Measurements from ENCODE around the gene PLCD3. TPM values are rescaled to one million over a fixed set of nuclear protein-coding genes. Genes with fewer than 3 reads are reported as not detected.
A peak's percentile ranks its signal among the peaks of the same experiment; 100 is the strongest.

Gene PLCD3
- total and polyA plus RNA-seq, 10 donors, result 1.5 to 9.9 (median 6.3) TPM

DNA sequence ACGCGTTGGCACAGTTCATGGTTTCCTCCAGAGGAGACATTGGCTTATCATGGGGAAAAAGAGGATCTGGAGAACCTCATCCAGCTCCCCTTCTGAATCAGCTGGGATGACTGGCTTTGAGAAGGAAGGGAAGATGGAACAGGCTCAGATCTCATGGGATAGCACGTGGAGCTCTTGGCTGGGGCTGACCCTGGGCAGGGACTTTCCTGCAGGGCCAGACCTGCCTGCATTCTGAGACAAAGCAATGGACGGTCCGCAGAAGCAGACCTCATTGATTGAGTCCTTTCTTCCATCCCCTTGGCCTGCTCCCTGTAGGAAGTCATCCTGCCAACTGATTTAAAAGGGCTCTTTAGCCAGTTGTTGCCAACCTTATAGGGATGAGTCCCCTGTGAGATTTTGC lies 26.2 kb downstream of the PLCD3 start:
- Histone ChIP-seq H3K27me3 (replicated peaks in 1 of 7) (no peaks in the 10 kb centered on the region), H3K9me3 (no peaks in the 10 kb centered on the region), H3K27ac (no peak overlapping the region), H3K36me3 (peaks cover 15 to 87% (median 73%) of the 10 kb centered on the region in 6 donors), H3K4me3 (no peak overlapping the region), H3K4me1 (peaks cover 0 to 16% (median 4%) of the 10 kb centered on the region in 6 donors)
- WGBS, 5 donors, result 84 to 93% (median 88%) methylated on average over 5 of the region's 5 CpGs
- TF ChIP-seq POLR2A (IDR thresholded peaks at IDR 0.05) (no peak), CTCF (IDR thresholded peaks at IDR 0.05 in 8 of 11, conservative IDR thresholded peaks at IDR 0.05 in 3 of 11) (no peak), POLR2AphosphoS5 (IDR thresholded peaks at IDR 0.05) (no peak)
- DNase-seq, result no peak
- intact Hi-C loops (cut with DNase I; ENCODE audit: low total_unique reads), result no loop called here

DNA sequence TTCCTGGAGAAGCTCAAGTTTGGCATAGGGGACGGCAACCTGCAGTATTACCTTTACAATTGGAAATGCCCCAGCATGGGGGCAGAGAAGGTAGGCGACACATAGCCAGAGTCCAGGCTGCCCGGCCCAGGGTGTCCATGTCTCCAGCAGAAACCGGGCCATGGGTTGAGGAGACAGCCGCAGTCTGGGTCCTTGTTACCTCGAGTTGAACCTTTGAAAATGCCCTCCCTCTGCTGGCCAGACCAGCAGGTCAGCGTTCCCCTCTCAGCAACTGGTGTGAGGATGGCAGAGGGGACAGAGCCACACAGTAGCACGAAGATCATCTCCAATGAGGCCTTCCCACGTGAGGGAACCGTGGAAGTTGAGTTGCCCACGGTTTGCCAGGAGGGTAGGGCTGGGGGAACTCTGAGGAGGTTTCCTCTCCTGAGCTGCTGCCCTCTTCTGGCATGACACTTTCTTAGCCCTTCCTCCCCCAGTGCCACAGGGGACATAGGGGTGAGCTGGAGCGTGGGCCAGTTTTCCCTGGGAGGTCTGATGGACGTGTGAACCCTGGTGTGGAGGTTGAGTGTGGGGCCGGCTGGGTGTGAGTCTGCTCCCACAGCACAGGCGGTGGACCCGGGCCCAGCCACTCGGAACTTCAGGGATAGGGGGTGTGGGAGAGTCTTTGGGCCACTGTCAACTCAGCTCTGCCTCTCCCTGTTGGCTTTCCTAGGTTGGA lies 27.2 kb downstream of the PLCD3 start:
- Histone ChIP-seq H3K9me3 (no peaks in the 10 kb centered on the region), H3K36me3 (peaks cover 15 to 97% (median 81%) of the 10 kb centered on the region in 6 donors), H3K27me3 (replicated peaks in 1 of 7) (no peaks in the 10 kb centered on the region), H3K27ac (no peak overlapping the region), H3K4me3 (no peak overlapping the region), H3K4me1 (peaks cover 0 to 6% (median 0%) of the 10 kb centered on the region in 6 donors)
- intact Hi-C loops (cut with DNase I; ENCODE audit: low total_unique reads), result no loop called here
- TF ChIP-seq POLR2AphosphoS5 (IDR thresholded peaks at IDR 0.05) (peak in 2 of 3 donors; percentile 15 to 50), CTCF (IDR thresholded peaks at IDR 0.05 in 8 of 11, conservative IDR thresholded peaks at IDR 0.05 in 3 of 11) (no peak), POLR2A (IDR thresholded peaks at IDR 0.05) (no peak)
- WGBS, 5 donors, result 82 to 91% (median 89%) methylated on average over 12 to 17 of the region's 17 CpGs
- no peak for DNase-seq

- Histone ChIP-seq H3K36me3 (peaks cover 15 to 100% (median 87%) of the 10 kb centered on the region in 6 donors), H3K27ac (no peak overlapping the region), H3K4me1 (peaks cover 0 to under 1% (median 0%) of the 10 kb centered on the region in 6 donors), H3K9me3 (no peaks in the 10 kb centered on the region), H3K4me3 (no peak overlapping the region), H3K27me3 (replicated peaks in 1 of 7) (no peaks in the 10 kb centered on the region)
- TF ChIP-seq POLR2A (IDR thresholded peaks at IDR 0.05), result no peak
- TF ChIP-seq CTCF (IDR thresholded peaks at IDR 0.05 in 8 of 11, conservative IDR thresholded peaks at IDR 0.05 in 3 of 11), result no peak
- TF ChIP-seq POLR2AphosphoS5 (IDR thresholded peaks at IDR 0.05), result no peak
- DNase-seq, result no peak
- intact Hi-C loops (cut with DNase I; ENCODE audit: low total_unique reads), result no loop called here
- 89 to 97% (median 94%) methylated on average over 6 of the region's 6 CpGs for WGBS, 5 donors
Observed at GRCh38 chr17:45104497-45104896, 27.8 kb downstream of the PLCD3 start.

- H3K4me1 ChIP-seq, result peaks cover 0 to 4% (median under 1%) of the 10 kb centered on the region in 6 donors
- intact Hi-C loops (cut with DNase I; ENCODE audit: low total_unique reads), result no loop called here
- no peak for TF ChIP-seq CTCF (IDR thresholded peaks at IDR 0.05 in 8 of 11, conservative IDR thresholded peaks at IDR 0.05 in 3 of 11)
- no peak for TF ChIP-seq POLR2AphosphoS5 (IDR thresholded peaks at IDR 0.05)
- no peak for TF ChIP-seq POLR2A (IDR thresholded peaks at IDR 0.05)
- no peaks in the 10 kb centered on the region for H3K9me3 ChIP-seq
- no peaks in the 10 kb centered on the region for H3K27me3 ChIP-seq (replicated peaks in 1 of 7)
- H3K4me3 ChIP-seq, result no peak overlapping the region
- DNase-seq, result no peak
- WGBS, 5 donors, result 91 to 94% (median 93%) methylated on average over 3 to 8 of the region's 8 CpGs
- H3K27ac ChIP-seq, result no peak overlapping the region
- peaks cover 15 to 100% (median 91%) of the 10 kb centered on the region in 6 donors for H3K36me3 ChIP-seq
Observed at GRCh38 chr17:45104029-45104428, 28.3 kb downstream of the PLCD3 start.
